ENCODE data around the gene SLBP. TPM values are rescaled to one million over a fixed set of nuclear protein-coding genes. Genes with fewer than 3 reads are reported as not detected.

The SLBP gene
- total RNA-seq, 1 experiment from 2014 or later: 126 TPM

DNA sequence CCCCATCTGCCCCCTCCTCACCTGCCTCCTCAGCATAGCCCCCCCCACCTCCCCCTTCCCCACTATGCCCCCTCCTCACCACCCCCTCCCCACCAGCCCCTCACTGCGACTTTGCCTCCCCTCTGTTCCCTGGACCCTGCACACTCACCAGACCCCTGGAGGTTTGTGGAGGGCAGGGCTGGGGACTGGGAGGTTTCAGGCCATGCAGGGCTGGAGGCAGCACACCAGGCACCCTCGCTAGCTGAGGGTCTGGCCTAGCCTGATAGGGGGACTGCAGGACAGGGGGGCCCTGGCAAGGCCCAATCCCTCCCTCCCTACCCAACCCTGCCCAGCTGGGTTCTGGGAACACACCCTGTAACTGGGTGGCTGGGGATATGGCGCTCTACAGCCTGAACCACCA, 37.3 kb upstream of the SLBP start:
- no peak for DNase-seq (ENCODE audit: low read depth)

DNA sequence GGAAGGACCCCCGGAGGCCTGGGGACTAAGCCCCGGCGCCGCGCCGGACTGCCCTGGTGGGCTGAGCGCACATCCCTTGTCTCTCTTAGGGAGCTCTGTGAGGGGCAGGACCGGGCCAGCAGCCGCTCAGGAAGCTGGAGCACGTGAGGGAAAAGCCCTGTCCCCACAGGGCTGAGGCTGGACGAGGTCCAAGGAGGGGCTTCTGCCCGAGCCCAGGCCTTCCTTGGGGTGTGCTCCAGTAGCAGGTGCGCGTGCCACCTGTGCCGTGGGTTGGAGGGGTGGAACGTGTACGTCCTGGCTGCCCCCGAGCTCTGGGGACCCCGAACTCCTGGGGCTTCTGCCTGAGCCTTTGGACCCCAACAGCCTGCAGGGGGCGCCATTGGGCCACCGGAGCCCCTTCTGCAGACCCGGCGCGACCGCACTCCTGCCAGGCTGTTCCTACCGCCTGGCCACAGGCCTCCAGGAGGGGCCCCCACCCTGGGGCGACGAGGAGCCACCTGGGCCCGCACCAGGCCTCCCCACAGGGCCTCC, 36.4 kb upstream of the SLBP start:
- peak; percentile 83 for DNase-seq (ENCODE audit: low read depth)

DNA sequence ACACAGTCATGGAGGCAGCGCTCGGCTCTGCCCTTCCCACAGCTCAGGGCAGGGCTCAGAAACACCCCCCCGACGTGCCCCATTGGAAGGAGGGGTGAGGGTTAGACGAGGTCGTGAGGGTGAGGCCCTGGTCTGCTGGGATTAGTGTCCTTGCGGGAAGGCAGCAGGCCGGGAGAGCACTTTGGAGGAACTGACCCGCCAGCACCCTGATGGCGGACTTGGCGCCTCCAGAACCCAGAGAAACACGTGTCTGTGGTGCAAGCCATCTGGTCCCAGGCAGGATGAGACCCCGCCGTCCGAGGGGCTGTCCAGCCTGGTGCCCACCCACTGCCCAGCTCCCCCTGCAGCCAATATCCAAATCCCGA, 35.5 kb upstream of the SLBP start:
- no peak for DNase-seq (ENCODE audit: low read depth)

DNA sequence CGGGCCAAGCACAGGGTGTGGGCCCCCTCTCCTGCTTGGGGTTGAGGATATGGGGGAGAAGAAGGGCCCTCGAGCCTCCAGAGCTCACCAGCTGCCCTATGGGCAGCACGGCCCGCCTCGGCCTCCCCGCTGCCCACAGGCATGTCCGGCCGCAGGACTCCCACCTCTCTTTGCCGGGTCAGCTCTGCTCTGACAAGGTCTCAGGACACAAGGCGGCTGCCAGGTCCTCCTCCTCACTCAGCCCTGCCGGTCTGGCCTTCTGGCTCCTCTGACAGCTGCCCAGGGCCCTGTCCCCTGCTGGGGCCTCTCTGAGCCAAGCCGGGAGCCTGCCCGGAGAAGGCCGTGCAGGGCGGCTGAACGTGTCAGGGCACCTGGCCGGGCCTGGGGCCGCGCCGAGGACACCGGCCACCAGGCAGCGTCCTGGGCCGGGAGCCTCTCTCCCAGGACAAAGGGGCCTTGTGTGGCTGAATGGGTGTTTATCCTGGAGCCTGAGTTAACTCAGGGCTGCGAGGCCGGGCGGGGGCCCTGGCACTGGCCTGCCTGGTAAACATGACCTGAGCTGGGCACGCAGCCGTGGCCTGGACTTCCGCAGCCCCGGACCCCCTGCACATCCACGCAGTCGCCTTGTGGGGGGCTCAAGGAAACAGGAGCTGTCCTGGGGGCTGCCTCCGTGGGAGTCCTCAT, 34.9 kb upstream of the SLBP start:
- DNase-seq (ENCODE audit: low read depth): no peak

DNA sequence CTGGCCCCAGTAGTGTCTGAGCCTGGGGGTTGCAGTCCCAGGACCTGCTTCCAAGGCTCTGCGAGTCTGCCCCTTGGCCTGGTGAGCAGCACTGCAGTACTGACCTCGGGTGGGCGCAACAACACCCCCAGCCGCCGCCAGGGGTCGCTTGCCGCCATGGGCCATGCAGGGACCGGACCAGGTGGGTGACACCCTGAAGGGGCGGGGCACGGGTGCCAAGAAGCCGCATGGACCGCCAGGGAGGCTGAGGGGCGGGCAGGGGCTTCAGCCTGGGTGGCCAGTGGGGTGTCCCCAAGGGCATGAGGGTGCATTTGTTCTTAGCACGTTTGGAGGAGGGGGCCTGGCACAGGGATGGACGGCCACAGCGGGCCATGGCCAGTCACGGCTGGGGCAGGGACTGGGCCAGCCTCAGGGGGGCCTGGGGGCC, 34.2 kb upstream of the SLBP start:
- peak; percentile 83 for DNase-seq (ENCODE audit: low read depth)

DNA sequence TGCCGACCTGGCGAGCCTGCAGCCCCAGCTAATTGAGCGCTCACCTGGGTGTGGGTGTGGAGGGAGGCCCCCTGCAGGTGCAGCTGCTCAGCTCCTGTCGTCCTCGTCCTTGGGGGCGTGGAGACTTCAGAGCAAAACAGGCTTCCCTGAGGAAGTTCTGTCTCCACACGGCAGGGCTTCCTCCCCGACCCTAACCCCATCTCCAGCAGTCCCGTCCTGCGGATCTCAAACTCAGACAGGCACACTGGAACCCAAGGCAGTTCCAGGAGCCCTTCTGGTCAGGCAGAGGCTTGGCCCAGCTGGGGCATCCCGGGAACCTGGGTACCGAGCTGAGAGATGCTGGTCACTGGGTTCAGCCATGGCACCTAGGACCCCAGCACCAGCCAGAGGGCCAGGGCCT, 33.6 kb upstream of the SLBP start:
- no peak for DNase-seq (ENCODE audit: low read depth)

DNA sequence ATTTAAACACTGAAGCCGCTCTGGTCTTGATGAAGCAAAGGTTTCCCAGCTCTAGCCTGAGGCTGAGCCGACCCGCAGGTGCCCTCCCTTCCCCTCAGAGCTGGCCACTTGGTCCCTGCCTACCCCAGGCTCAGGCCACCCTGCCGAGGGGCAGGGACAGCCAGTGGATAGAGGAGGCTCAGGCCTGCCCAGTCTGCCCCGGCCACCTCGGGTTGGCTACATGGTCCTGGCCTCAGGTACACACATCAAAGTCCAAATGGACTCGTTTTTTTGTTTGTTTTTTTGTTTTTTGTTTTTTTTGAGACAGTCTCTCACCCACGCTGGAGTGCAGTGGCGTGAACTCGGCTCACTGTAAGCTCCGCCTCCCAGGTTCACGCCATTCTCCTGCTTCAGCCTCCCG, 33.0 kb upstream of the SLBP start:
- no peak for DNase-seq (ENCODE audit: low read depth)

DNA sequence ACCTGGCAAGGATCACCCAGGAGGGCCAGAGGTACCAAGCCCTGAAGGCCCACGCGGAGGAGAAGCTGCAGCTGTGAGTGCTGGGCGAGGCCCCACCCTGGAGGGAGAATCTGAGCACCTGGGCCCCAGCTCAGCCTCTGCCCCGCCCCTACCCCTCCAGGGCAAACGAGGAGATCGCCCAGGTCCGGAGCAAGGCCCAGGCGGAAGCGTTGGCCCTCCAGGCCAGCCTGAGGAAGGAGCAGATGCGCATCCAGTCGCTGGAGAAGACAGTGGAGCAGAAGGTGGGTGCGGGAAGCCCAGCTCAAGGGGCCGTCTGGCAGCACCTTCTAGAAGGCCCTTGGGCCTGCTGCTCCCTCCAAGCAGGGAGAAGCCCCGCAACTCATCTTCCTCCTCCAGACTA, 32.4 kb upstream of the SLBP start:
- DNase-seq (ENCODE audit: low read depth): no peak

DNA sequence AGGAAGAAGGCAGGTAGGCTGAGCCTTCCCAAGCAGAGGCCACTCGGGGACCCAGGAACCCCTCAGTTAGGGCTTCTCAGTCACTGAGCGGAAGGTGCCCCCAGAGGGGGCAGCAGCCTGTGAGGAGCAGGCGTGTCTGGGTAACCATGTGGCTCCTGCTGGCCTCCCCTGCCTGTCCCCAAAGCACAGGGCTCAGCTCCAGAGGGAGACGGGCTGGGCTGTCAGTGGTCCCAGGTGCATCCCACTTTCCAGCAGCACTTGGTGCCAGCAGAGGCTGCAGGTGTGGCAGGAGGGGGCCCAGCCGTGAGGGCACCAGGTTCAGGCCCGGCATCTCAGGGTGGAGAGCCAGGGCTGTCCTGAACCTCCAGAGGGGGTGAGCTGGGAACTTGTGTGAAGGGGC, 31.9 kb upstream of the SLBP start:
- no peak for DNase-seq (ENCODE audit: low read depth)

DNA sequence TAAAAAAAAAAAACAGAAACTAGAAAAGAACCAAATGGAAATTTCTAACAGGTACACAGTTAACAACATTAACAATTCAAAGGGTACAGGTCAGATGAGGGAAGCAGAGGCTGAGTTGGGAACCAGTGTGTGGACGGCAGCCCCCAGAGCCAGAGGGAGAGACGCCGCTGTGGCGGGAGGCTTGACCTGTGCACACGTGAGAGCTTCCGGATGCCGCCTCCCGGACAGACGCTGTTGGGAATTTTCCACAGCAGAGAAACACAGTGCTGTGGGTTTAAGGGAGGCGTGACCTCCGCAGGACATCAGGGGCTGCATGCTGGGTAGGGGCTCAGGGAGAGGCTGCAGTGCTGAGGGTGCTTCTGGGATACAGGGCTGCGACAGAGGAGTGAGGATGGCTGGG, 31.4 kb upstream of the SLBP start:
- DNase-seq (ENCODE audit: low read depth): no peak

DNA sequence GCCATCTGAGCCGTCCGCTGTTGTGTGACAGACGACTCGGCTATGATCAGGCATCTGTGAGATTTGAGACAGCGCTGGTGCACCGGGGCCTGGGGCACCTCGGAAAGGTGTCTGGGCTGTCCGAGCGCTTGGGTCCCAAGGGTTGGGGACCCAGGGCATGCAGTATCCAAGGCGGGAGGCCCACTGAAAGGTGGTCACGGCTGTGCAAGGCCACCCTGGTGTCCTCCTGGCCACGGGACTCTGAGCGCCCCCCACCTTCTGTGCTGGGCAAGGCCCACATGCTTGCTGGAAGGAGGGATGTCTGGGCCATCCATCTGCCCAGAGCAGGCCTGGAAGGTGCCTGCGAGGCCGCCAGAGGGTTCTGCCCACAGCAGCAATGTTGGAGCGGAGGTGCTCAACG, 29.1 kb upstream of the SLBP start:
- no peak for DNase-seq (ENCODE audit: low read depth)

DNA sequence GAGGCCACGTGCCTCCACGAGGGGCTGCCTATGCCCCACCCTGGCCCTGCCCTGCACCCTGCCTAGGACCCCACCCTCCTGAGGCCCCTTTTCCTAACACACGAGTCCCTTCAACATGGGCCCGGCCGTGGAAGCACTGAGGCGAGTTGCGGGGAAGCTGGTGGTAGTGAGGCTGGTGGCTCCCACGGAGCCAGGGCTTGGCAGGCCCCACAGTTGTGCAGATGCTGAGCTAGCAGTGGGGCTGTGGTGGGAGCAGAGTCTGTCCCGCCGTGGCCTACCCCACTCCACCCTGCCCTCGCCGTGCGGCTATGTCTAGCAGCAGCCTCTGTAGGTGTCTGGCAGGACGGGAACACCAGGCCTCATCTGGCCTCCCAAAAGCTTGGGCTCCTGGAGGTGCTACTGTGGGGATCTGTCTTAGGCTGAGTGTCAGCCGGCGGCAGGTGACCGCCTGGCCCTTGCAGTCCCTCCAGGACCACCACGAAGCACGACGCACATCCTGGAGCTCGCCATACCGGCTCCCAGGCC, 28.0 kb upstream of the SLBP start:
- DNase-seq (ENCODE audit: low read depth): no peak

DNA sequence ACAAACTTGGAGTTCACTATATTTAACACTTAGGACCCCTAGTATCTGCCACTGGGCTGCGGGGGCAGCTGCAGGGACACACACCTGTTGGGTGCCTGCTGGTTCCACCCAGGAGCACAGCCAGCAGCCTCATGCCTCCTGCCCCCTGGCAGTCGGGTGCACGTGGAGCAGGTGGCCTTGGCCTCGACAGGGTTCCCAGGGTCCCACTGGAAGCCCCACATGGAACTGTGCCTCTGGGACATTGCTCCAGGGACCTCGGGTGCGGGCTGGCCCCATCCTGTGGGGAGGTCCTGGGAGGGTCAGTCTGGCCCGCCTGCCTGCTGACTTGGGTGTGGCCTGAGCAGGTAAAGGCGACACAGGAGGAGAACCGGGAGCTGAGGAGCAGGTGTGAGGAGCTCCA, 27.2 kb upstream of the SLBP start:
- no peak for DNase-seq (ENCODE audit: low read depth)

DNA sequence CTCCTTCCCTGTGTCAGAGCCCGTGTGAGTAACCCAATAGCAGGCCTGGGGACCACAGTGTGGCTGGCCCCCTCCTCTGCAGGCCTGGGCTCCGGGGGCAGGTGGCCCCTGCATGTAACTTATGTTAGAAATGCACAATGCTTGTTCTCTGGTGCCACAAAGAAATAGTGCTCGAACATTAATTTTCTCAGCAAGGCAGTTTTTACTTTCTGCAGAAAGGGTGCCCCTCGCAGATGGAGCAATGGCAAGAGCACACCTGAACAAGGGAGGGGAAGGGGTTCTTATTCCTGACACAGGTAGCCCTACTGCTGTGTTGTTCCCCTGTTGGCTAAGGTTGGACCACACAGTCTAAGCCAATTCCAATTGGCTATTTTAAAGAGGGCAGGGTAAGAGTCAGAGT, 26.3 kb upstream of the SLBP start:
- no peak for DNase-seq (ENCODE audit: low read depth)

DNA sequence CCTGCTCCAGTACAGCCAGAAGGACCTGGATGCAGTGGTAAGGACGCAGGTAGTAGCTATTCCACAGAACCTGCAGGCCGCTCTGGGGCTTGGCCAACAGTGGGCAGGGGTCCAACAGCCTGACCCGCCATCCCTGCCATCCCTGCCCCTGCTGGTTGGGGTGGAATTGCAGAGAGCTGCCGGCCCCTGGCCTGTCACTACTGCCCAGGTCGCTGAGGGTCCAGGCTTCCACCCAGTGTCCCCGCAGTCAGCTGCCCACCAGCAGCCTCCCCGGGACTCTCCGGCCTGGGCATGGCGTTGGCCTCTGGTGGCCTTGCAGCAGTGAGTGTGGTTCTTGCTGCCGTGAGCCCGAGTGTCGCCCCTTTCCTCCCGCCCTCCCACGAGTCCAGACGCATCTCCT, 25.5 kb upstream of the SLBP start:
- DNase-seq (ENCODE audit: low read depth): no peak

DNA sequence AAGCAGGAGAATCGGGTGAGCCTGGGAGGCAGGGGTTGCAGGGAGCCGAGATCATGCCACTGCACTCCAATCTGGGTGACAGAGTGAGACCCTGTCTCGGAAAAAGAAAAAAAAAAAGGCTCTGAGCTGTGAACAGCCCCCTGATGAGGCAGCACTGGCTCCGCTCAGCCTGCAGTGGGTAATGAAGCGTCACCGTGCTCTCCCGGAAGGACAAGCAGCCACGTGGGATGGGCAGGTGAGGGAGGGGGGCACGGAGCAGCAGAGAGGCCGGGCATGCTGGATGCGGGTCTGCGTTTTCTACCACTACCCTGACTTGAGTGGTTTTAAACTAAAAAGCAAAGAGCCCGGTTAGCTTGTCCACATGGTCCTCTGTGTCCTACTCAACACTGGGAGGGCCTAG, 24.7 kb upstream of the SLBP start:
- DNase-seq (ENCODE audit: low read depth): no peak

DNA sequence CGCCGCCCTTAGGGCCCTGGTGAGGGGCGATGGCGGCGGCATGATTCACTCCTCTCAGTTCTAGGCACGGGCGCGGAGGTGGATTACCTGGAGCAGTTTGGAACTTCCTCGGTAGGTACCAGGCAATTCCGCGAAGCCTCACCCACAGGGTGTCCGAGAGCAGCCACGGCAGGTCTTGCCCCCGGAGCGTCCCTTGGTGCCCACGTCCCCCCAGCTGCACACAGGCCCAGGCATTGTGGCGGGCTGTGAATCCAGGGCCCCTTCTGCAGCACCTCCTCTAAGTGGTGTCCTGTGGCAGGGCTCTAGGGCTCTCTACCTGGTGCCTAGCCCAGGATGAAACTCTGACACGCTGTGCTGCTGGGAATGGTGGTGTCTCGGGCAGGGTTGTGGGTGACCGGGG, 23.1 kb upstream of the SLBP start:
- DNase-seq (ENCODE audit: low read depth): no peak

DNA sequence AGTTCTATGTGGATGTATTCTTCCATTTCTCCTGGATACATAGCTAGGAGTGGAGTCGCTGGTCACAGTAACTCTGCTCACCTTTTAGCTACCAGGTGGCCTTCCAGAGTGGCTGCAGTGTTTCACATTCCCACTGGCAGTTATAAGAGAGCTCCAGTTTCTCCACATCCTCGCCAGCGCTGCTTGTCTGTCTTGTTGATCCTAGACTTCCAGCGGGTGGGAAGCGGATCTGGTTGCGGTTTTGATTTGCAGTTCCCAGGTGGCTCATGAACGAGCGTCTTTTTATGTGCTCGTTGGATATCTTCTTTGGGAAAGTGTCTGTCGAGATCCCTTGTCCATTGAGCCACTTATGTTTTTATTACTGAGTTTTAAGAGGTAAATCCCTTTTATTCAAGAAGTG, 20.8 kb upstream of the SLBP start:
- no peak for DNase-seq (ENCODE audit: low read depth)

DNA sequence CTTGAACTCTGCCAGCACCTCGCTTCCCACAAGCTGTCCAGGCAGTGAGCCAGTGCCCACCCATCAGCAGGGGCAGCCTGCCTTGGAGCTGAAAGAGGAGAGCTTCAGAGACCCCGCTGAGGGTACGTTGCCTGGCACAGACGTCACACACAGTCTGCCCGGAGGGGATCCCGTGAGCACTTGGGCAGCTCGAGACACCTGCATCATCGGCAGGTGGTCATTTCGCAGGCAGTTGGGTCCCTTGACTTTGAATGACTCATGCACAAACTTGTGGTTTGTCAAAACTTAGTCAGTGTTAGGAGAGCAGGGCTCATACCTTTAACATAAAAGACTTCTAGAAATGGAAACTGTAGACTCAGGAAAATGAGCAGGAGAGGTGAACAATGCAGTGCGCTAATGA, 19.1 kb upstream of the SLBP start:
- DNase-seq (ENCODE audit: low read depth): peak; percentile 64

DNA sequence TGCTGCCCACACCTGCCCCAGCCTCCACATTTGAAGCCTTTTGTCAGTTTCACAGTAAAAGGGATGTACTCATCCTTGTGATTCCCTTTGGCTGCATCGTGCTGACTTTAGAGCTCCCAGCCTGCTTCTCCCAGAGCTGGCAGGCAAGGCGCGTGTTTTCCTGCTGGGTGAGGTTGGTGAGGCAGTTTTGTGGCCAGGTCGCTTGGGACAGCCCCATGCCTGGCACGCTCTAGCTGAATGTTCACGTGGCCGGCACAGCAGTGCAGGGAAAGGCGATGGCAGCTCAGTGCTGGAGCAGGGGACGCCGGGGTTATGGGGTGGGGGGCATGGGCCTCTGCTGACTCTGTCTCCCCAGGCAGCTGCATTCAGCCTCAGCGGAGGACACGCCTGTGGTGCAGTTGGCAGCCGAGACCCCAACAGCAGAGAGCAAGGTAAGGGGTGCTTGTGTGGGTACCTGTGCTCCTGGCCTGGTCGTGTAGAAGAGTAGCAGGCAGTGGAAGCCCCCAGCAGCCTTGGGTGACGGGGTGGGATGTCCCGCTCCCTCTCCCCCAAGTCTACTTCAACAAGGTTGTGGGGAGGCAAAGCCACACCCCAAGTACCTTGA, 18.5 kb upstream of the SLBP start:
- no peak for DNase-seq (ENCODE audit: low read depth)

DNA sequence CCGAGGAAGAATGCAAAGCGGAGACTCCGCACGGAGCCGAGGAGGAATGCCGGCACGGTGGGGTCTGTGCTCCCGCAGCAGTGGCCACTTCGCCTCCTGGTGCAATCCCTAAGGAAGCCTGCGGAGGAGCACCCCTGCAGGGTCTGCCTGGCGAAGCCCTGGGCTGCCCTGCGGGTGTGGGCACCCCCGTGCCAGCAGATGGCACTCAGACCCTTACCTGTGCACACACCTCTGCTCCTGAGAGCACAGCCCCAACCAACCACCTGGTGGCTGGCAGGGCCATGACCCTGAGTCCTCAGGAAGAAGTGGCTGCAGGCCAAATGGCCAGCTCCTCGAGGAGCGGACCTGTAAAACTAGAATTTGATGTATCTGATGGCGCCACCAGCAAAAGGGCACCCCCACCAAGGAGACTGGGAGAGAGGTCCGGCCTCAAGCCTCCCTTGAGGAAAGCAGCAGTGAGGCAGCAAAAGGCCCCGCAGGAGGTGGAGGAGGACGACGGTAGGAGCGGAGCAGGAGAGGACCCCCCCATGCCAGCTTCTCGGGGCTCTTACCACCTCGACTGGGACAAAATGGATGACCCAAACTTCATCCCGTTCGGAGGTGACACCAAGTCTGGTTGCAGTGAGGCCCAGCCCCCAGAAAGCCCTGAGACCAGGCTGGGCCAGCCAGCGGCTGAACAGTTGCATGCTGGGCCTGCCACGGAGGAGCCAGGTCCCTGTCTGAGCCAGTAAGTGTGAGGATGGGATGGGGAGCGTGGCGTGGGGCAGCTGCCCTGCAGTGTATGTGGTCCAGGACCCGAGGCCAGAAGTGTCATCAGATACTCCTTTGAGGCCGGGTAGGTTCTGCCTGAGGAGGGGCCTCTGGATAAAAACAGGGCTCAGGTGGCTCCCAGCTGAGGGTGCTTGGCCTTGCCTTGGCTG, 16.2 kb upstream of the SLBP start:
- DNase-seq (ENCODE audit: low read depth): no peak
